ENCODE data around the gene S100A13.
"Not testable (repeated sequence)": the region's sequence is repeated elsewhere in the genome, so short reads cannot be mapped to it uniquely, and the experiment has no call there.

DNA sequence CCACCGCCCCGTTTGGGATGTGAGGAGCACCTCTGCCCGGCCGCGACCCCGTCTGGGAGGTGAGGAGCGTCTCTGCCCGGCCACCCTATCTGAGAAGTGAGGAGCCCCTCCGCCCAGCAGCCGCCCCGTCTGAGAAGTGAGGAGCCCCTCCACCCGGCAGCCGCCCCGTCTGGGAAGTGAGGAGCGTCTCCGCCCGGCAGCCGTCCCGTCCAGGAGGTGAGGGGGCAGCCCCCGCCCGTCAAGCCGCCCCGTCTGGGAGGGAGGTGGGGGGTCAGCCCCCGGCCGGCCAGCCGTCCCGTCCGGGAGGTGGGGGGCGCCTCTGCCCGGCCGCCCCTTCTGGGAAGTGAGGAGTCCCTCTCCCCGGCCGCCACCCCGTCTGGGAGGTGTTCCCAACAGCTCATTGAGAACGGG, 52.2 kb downstream of the S100A13 start:
- TF ChIP-seq EZH2 (IDR thresholded peaks at IDR 0.05; ENCODE audit: borderline replicate concordance, low read length), result not testable (repeated sequence)
- TF ChIP-seq, protein P1, sequence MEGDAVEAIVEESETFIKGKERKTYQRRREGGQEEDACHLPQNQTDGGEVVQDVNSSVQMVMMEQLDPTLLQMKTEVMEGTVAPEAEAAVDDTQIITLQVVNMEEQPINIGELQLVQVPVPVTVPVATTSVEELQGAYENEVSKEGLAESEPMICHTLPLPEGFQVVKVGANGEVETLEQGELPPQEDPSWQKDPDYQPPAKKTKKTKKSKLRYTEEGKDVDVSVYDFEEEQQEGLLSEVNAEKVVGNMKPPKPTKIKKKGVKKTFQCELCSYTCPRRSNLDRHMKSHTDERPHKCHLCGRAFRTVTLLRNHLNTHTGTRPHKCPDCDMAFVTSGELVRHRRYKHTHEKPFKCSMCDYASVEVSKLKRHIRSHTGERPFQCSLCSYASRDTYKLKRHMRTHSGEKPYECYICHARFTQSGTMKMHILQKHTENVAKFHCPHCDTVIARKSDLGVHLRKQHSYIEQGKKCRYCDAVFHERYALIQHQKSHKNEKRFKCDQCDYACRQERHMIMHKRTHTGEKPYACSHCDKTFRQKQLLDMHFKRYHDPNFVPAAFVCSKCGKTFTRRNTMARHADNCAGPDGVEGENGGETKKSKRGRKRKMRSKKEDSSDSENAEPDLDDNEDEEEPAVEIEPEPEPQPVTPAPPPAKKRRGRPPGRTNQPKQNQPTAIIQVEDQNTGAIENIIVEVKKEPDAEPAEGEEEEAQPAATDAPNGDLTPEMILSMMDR (conservative IDR thresholded peaks at IDR 0.05 in 1 of 2, IDR thresholded peaks at IDR 0.05 in 1 of 2; ENCODE audit: extremely low read depth in 1 of 2, insufficient read depth in 1 of 2, low read depth in 1 of 2, low read length in 2 of 2), result not testable (repeated sequence)

All from mammary epithelial cell (primary cell).